SH-SY5Y (cell line): Measurements from ENCODE around the gene FREM1.

Experiments used
- GATA2 ChIP-seq: IDR thresholded peaks from 2 replicates; pipeline ENCODE4 v1.6.1; 2011; ENCODE audit warnings: mild to moderate bottlenecking, low read depth, low read length
- GATA3 ChIP-seq: IDR thresholded peaks from 2 replicates; pipeline ENCODE4 v1.6.1; 2011; ENCODE audit warnings: low read depth, mild to moderate bottlenecking, low read length, moderate library complexity

- TF ChIP-seq GATA3 (no peak), GATA2 (no peak)
Measured at GRCh38 chr9:14909961-14910805, at the start of gene FREM1.
